Embryonic facial prominence (tissue), 1 donor: Measurements from ENCODE around the gene BCL2L11.

Experiments used
- DNase-seq: peaks from one replicate; pipeline ENCODE4 v3.0.0-alpha.2; 2016; ENCODE audit errors: extremely low spot score

Gene BCL2L11

GRCh38 chr2:111143107-111143842 is 22.6 kb downstream of the BCL2L11 start:
- no peak for DNase-seq

DNA sequence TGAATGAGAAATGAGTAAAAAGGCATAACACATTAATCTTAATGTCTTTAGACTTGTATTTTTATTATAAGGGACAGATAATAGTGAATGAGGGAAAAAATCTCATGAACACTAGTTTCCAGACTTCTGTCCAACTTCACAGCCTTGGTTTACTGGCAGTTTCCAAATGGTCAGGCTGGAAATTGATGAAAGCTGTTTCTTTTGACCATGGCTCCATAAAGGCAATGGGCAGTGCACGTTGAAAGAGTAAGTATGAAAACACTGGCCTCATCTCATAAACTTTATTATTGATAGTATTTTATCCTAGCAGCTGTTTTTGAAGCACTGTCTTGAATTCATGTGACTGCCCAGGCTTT is 23.1 kb downstream of the BCL2L11 start:
- DNase-seq = no peak

DNA sequence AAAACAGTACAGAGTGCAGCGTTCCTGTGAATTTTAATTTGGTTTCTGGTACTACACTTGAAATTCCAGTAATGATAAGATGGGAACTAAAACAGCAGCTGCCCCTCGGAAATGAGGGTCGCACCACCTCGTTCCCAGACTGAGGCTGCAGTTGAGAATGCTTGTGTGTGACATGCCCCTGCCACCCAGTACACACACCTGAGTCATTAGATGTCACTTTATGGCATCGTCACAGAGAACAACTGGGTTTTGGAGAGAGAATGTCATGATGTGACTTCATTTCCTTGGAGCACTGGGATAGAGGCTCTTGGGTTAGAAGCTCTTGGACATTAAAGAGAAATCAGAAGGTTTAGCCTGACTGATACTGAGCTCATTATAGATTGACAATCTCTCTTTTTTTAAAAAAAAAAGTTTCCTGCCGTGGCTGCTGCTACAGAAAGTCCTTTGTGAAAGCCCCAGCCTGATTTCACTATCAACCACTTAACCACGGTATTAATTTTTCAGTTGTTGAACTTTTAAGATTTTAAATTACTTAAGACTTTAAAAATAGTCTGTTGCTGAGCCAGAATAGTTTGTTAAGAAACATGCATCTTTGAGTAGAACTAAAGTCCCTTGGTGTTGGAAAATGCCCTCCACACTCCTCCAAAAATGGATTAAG is 24.5 kb downstream of the BCL2L11 start:
- DNase-seq = no peak

DNA sequence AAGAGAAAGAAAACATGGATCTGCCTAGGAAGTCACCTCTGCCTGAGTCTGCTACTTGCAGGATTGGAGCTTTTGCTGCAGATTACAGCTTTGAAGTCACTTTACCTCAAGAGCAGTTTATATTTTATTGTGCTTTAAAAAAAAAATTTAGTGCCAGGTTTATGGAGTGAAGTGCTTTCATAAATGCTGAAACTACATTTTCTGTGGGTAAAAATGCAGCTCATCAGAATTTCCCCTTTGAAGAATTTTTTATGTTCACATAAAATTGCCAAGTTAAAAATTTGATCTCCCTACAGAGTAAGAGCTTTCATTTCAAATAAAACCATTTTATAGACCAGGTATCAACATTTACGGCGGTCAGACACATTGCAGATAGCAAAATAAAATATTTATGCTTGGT is 25.2 kb downstream of the BCL2L11 start:
- no peak for DNase-seq

GRCh38 chr2:111148225-111148873 is 27.6 kb downstream of the BCL2L11 start:
- DNase-seq = no peak

- DNase-seq = no peak
Observed at GRCh38 chr2:111148925-111149324, 28.2 kb downstream of the BCL2L11 start.

- DNase-seq = no peak
Observed at GRCh38 chr2:111149882-111150455, 29.3 kb downstream of the BCL2L11 start.

DNA sequence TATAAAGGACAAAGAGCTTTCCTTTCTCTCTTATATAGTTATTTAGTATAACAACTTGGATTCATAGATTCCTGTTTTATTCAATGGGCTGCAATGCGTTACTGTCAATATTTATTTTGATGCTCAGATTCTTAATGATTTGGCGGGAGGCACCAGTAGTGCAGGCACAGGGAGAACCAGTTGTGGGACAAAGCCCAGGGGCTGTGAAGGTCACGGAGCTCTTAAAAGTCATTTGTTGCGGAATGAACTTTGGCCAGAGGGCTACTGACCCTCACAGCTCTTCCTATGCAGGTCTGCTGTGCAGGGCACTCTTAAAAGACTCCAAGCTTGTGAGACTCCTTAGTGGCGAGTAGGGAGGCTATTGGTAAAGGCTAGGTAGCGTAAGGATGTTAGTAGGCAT is 34.0 kb downstream of the BCL2L11 start:
- no peak for DNase-seq

DNA sequence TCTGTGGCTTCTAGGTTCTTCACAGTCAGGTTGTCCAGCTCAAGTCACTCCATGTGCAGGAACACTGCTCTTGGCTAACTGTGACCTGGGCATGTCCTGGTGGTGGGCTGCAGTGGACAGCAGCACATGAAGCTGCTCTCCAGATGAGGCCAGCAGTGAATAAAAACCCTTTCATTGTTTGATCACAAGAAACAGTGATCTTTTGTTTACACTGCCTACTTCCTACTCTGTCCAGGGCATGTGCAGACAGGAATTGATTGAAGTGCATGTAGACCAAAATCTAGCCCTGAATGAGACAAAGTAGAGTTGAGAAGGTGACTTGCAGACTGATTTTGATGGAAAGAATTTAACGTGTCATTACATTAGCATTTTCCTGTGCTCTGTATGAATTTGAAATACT is 34.9 kb downstream of the BCL2L11 start:
- no peak for DNase-seq

DNA sequence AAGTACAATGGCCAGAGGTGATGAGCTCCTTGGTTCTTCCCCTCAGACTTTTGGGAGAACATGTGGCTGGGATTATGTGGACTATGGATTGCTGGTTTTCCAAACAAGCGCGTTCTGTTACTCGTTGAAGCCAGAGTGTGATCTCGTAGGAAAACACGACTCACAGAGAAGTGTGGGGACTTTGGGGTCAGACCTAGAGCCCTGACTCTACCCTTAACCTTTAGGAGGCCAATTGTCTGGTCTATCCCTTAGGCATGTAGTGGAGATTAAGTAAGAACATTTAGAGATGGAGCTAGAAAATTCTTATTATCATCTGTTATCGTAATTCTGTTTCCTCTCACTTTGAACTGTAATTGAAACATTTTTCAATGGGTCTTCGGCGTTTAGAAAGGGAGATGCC is 35.8 kb downstream of the BCL2L11 start:
- DNase-seq = no peak

DNA sequence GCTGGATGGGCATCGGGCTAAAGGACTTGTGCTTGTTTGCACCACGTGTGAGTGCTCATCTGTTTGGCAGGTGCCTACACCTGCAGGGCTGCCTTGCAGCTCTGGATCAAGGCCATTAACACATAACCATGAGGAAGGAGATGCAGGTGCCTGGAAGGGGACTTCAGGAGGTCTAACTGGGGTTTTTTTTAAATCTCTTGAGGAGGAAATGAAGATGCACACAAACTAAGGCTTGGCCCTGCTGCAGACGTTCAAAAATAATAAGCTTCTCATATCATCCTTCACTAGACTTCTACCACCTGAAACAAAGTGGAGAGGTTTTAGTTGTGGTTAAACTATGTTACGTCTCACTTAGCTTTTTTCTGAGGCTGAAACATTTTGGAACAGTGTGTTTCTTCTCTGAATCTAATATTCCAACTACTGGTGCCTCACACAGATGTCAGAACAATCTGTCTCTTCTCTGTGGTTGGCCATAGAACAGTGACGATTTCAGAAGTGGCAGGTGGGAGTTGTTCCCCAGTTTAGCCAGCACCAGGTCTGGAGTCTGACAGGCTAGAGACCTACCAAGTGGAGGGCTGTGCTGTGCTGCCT is 36.5 kb downstream of the BCL2L11 start:
- DNase-seq = no peak

- DNase-seq = no peak
Observed at GRCh38 chr2:111157798-111158197, 37.1 kb downstream of the BCL2L11 start.

- DNase-seq = no peak
Observed at GRCh38 chr2:111159641-111160040, 38.9 kb downstream of the BCL2L11 start.

DNA sequence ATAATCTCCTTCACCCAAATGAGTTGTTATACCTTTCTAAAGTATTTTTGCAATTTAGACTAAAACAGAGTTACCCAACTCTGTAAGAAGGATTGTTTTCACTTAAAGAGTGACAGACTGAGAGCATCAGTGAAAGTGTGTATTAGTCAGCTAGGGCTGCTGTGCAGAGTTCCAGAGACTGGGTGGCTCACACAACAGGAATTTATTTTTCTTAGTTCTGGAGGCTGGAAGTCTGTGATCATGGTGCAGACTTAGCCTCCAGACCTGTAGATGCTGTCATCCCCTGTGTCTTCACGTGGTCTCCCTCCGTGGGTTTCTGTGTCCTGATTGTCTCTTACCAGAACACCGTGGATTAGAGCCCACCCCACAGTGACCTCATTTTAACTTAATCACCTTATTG is 40.0 kb downstream of the BCL2L11 start:
- DNase-seq = no peak

GRCh38 chr2:111161971-111162370 is 41.3 kb downstream of the BCL2L11 start:
- DNase-seq = no peak

DNA sequence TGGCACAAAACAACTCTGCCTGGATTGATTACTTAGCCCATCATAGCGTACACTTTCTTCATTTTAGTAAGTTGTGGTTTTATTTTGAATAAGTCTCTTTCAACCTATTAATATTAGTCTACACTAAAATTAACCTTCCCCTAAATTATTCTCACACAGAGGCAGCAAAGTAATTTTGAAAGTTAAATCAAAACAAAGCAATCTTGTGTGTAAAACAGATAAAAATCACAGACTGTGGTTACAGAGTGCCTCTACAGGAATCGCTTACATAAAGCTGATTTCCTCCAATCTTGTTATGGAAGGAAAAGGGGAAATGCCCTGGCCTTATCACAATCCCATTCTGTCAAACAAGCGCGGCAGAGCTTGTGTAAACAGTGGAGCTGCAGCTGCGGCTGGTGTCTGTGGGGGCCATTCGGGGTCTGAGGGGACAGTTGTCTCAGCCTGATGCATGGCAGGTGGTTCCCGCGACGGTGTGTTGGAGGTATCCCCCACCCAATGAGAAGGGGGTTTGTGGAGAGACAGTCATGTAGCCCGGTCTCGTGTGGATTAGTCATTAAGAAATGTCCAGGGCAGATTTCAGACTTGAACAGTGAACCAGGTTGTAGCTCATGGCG is 42.1 kb downstream of the BCL2L11 start:
- no peak for DNase-seq

DNA sequence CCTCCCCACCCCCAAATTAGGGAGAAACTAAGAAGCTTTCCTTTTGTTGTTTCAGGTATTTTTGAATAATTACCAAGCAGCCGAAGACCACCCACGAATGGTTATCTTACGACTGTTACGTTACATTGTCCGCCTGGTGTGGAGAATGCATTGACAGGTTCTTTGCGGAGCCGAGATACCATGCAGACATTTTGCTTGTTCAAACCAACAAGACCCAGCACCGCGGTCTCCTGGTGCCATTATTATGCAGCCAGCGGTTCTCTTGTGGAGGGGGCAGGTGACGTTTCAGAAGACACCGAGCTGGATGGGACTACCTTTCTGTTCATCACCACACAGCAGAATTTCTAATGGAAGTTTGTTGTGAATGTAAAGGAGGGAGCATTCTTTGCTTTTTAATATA is 43.4 kb downstream of the BCL2L11 start:
- no peak for DNase-seq

DNA sequence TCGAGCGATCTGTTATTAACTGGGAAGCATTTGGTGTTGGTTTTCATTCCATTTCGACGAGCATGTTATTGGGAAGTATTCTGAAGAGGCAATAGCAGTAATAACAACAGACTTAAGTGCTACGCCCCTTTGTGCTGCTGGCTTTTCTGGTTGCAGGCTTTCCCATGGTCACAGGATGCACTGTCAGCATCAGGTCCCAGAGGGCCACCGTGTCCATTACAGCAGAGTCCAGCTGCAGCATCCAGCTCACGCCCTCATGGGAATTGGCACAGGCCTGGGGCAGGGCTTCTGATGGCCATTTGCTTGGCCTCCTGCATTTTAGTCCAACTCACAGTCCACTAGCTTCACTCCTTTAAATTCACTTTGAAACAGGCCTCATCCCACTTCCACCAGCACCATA is 44.4 kb downstream of the BCL2L11 start:
- DNase-seq = no peak

DNA sequence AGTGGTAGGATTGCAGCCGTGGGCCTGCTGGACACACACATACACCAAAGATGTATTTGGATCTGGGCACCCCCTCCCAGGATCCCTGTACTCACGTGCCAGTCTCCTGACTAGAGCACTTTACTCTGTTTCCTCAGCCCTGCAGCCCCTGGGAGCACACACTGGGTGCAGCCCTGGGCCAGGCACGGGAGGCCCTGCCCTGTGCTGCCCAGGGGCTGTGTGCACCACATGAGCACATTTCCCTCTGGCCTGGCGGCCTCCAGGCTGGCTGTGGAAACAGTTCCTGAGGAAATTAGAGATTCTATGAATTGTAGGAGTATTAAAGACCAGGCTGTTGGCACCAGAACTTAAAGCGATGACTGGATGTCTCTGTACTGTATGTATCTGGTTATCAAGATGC is 45.4 kb downstream of the BCL2L11 start:
- no peak for DNase-seq

DNA sequence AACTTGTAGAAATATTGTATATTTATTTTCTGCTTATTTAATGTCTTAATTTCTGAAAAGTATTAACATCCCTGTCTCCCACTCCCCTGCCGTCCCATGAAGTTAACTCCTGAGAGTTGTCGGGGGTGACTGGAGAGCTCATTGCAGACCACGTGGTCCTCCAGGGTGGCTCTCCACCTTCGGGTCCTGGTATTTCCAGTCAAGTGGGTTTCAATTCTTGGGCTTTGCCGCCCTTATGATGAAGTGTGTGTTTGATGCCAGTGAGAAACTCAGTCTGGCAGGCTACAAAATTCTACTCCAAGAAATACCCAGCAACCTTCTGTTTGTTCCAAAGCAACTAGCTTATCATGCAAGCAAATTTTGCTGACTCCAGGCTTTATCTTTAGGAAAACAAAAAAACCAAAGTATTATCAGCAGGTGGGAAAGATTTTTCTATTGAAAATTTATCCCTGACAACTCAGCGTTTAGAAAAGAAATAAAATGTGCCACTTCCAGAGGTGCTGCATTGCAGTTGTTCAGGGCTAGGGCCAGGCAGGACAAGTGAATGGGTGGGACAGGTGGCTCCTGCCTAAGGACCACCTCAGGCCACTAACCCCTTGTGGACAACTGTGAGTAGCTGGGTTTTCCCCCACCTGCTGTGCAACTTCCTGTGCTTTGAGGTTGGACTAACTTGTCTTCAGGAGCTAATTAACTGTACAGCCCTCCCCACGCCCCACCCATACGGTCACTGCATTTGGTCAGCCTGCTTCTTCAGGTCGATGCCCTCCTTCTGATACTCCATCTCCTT is 46.6 kb downstream of the BCL2L11 start:
- no peak for DNase-seq

DNA sequence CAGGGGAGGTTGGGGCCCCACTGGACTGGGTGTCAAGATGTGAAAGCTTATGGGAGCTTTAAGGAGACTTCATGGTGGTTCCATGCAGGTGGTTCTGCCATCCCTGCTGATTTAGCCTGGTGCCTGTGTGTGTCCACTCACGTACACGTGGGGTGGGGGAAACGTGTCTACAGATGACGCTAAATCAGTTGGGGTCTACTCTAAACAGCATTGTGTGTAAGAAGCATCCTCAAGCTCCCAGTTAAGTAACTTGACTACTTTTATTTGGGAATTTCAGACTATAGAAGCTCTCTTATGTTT is 47.1 kb downstream of the BCL2L11 start:
- no peak for DNase-seq
